Stomach (tissue), 4 donors: ENCODE measurements around the gene SLC2A3.
"Not testable (repeated sequence)": the region's sequence is repeated elsewhere in the genome, so short reads cannot be mapped to it uniquely, and the experiment has no call there.

Source experiments
- POLR2A ChIP-seq, 4 donors: fragments of 450-650 bp; IDR thresholded peaks; one replicate each; pipeline ENCODE4 v1.6.1; 2016; ENCODE audit warnings: antibody characterized with exemption in 4 of 4, control low read depth in 2 of 4, mild to moderate bottlenecking in 1 of 4, moderate library complexity in 1 of 4
- TF ChIP-seq, protein P1 (sequence below), 7 experiments: fragments of 450-650 bp in 4 of 7; fragments of 200-600 bp in 3 of 7; sonication (generic) in 3 of 7; IDR thresholded peaks; one replicate each; pipeline ENCODE4 v1.5.1; 2016 to 2019; ENCODE audit warnings: antibody characterized with exemption in 7 of 7, control low read depth in 2 of 7, mild to moderate bottlenecking in 1 of 7

- TF ChIP-seq, protein P1, sequence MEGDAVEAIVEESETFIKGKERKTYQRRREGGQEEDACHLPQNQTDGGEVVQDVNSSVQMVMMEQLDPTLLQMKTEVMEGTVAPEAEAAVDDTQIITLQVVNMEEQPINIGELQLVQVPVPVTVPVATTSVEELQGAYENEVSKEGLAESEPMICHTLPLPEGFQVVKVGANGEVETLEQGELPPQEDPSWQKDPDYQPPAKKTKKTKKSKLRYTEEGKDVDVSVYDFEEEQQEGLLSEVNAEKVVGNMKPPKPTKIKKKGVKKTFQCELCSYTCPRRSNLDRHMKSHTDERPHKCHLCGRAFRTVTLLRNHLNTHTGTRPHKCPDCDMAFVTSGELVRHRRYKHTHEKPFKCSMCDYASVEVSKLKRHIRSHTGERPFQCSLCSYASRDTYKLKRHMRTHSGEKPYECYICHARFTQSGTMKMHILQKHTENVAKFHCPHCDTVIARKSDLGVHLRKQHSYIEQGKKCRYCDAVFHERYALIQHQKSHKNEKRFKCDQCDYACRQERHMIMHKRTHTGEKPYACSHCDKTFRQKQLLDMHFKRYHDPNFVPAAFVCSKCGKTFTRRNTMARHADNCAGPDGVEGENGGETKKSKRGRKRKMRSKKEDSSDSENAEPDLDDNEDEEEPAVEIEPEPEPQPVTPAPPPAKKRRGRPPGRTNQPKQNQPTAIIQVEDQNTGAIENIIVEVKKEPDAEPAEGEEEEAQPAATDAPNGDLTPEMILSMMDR (IDR thresholded peaks at IDR 0.05): not testable (repeated sequence)
- not testable (repeated sequence) for TF ChIP-seq POLR2A (IDR thresholded peaks at IDR 0.05)
Measured at GRCh38 chr12:7950230-7950943, 14.4 kb upstream of the SLC2A3 start.
